T47D (cell line): ENCODE measurements around the gene UBXN11.
"Not testable (repeated sequence)": the region's sequence is repeated elsewhere in the genome, so short reads cannot be mapped to it uniquely, and the experiment has no call there.

Experiments
- DNase-seq, 2 experiments: peaks; one replicate each; pipeline versions ENCODE4 v3.0.0 to v3.0.0-alpha.2; 2011 to 2012; ENCODE audit warnings: low read depth in 1 of 2, low spot score in 1 of 2
- JUND ChIP-seq: IDR thresholded peaks from 2 replicates; pipeline ENCODE4 v1.6.1; 2012; ENCODE audit warnings: low read depth
- in situ Hi-C: cut with HindIII; loops from 2 replicates; pipeline ENCODE4 v1.10.0; 2016; ENCODE audit warnings: low sequenced_read_pairs, low pct_unique_long_range_greater_than_20kb

Gene UBXN11

GRCh38 chr1:26328597-26328996 lies 22.2 kb upstream of the UBXN11 start:
- in situ Hi-C loops = no loop called here
- no peak for DNase-seq
- no peak for TF ChIP-seq JUND

- TF ChIP-seq JUND = no peak
- in situ Hi-C loops = no loop called here
- DNase-seq = no peak
Observed at GRCh38 chr1:26327956-26328362, 21.5 kb upstream of the UBXN11 start.

GRCh38 chr1:26324550-26324949 lies 18.1 kb upstream of the UBXN11 start:
- in situ Hi-C loops = no loop called here
- no peak for DNase-seq
- no peak for TF ChIP-seq JUND

GRCh38 chr1:26323382-26323781 lies 16.9 kb upstream of the UBXN11 start:
- DNase-seq = no peak
- in situ Hi-C loops = no loop called here
- no peak for TF ChIP-seq JUND

- in situ Hi-C loops = no loop called here
Observed at GRCh38 chr1:26322042-26322331, 15.6 kb upstream of the UBXN11 start.

GRCh38 chr1:26321315-26322041 lies 15.0 kb upstream of the UBXN11 start:
- in situ Hi-C loops = no loop called here
- peak; percentile 56 to 83 for DNase-seq
- TF ChIP-seq JUND = no peak

More at GRCh38 chr1:26322042-26322331, 15.6 kb upstream of the UBXN11 start:
- no peak for TF ChIP-seq JUND
- no peak for DNase-seq

GRCh38 chr1:26320896-26321295 lies 14.5 kb upstream of the UBXN11 start:
- no peak for DNase-seq
- in situ Hi-C loops = no loop called here
- TF ChIP-seq JUND = no peak

GRCh38 chr1:26318338-26319064 lies 12.1 kb upstream of the UBXN11 start:
- in situ Hi-C loops = no loop called here
- TF ChIP-seq JUND = no peak
- no peak for DNase-seq

GRCh38 chr1:26317612-26318337 lies 11.3 kb upstream of the UBXN11 start, which contains the start of gene CD52:
TSS of gene CD52 (plus strand) at chr1:26317958. CDS start at chr1:26318018, 60 bp downstream.
- TF ChIP-seq JUND = no peak
- in situ Hi-C loops = no loop called here
- no peak for DNase-seq

GRCh38 chr1:26317146-26317545 lies 10.7 kb upstream of the UBXN11 start:
- no peak for DNase-seq
- in situ Hi-C loops = no loop called here
- TF ChIP-seq JUND = no peak

- in situ Hi-C loops = no loop called here
- TF ChIP-seq JUND = no peak
- no peak for DNase-seq
Observed at GRCh38 chr1:26315874-26316850, 9.7 kb upstream of the UBXN11 start.

GRCh38 chr1:26314501-26314900 lies 8.1 kb upstream of the UBXN11 start:
- DNase-seq = no peak
- in situ Hi-C loops = no loop called here

GRCh38 chr1:26307966-26308899 lies 1.8 kb upstream of the UBXN11 start:
- DNase-seq, in situ Hi-C loops: not testable (repeated sequence)

More at GRCh38 chr1:26314501-26314900, 8.1 kb upstream of the UBXN11 start:
- TF ChIP-seq JUND = no peak
